Ishikawa (cell line): ENCODE data around the gene KIAA1614.

Experiments used
- CEBPB ChIP-seq: IDR thresholded peaks from 2 replicates; pipeline ENCODE4 v1.6.1; 2012
- CREB1 ChIP-seq: IDR thresholded peaks from 2 replicates; pipeline ENCODE4 v1.6.1; 2012; ENCODE audit warnings: low read depth
- EGR1 ChIP-seq: IDR thresholded peaks from 2 replicates; pipeline ENCODE4 v1.6.1; 2012
- EP300 ChIP-seq: IDR thresholded peaks from 2 replicates; pipeline ENCODE4 v1.6.1; 2012; ENCODE audit warnings: borderline replicate concordance
- FOXM1 ChIP-seq: IDR thresholded peaks from 2 replicates; pipeline ENCODE4 v1.6.1; 2012; ENCODE audit warnings: low read depth, borderline replicate concordance
- MAX ChIP-seq: IDR thresholded peaks from 2 replicates; pipeline ENCODE4 v1.6.1; 2012
- NFIC ChIP-seq: IDR thresholded peaks from 2 replicates; pipeline ENCODE4 v1.6.1; 2012
- RAD21 ChIP-seq: IDR thresholded peaks from 2 replicates; pipeline ENCODE4 v1.6.1; 2012; ENCODE audit warnings: low read depth
- REST ChIP-seq: IDR thresholded peaks from 2 replicates; pipeline ENCODE4 v1.6.1; 2012; ENCODE audit warnings: low read depth, mild to moderate bottlenecking
- TAF1 ChIP-seq: IDR thresholded peaks from 2 replicates; pipeline ENCODE4 v1.6.1; 2012; ENCODE audit warnings: low read depth, mild to moderate bottlenecking
- TCF12 ChIP-seq: IDR thresholded peaks from 2 replicates; pipeline ENCODE4 v1.6.1; 2012; ENCODE audit warnings: low read depth
- TEAD4 ChIP-seq: IDR thresholded peaks from 2 replicates; pipeline ENCODE4 v1.6.1; 2012
- USF1 ChIP-seq: IDR thresholded peaks from 2 replicates; pipeline ENCODE4 v1.6.1; 2012
- YY1 ChIP-seq: IDR thresholded peaks from 2 replicates; pipeline ENCODE4 v1.6.1; 2012; ENCODE audit warnings: low read depth
- ZBTB7A ChIP-seq: IDR thresholded peaks from 2 replicates; pipeline ENCODE4 v1.6.1; 2012; ENCODE audit warnings: low read depth

The KIAA1614 gene

GRCh38 chr1:180994262-180994661 lies 81.6 kb downstream of the KIAA1614 start:
- TF ChIP-seq TAF1 (no peak), CREB1 (no peak), EGR1 (no peak), USF1 (no peak), RAD21 (no peak), FOXM1 (no peak), MAX (no peak), TCF12 (no peak), CEBPB (no peak), TEAD4 (no peak), EP300 (no peak), NFIC (no peak), YY1 (no peak), ZBTB7A (no peak)

GRCh38 chr1:180997843-180998504 lies 85.3 kb downstream of the KIAA1614 start:
- TF ChIP-seq TEAD4 (no peak), ZBTB7A (no peak), CREB1 (no peak), CEBPB (no peak), USF1 (no peak), REST (no peak), NFIC (no peak), EGR1 (no peak), FOXM1 (no peak), RAD21 (no peak), EP300 (no peak), TCF12 (no peak), YY1 (no peak), TAF1 (no peak), MAX (no peak)
